GM08714 (cell line): ENCODE measurements around the gene MALRD1.

ENCODE experiments used
- H3K4me3 ChIP-seq: fragments of 200-500 bp; sonication (Bioruptor generic); 2 replicates; pipeline ENCODE4 v1.5.1; 2014; ENCODE audit warnings: mild to moderate bottlenecking, low read length, inconsistent platforms
- ZNF274 ChIP-seq: IDR thresholded peaks from 2 replicates; pipeline ENCODE4 v1.6.1; 2012; ENCODE audit warnings: mild to moderate bottlenecking, low read depth, low read length

Gene MALRD1

GRCh38 chr10:19317952-19318351 lies 269.4 kb downstream of the MALRD1 start:
- no peak for TF ChIP-seq ZNF274
- H3K4me3 ChIP-seq, result no peak overlapping the region

GRCh38 chr10:19325581-19325980 lies 277.0 kb downstream of the MALRD1 start:
- H3K4me3 ChIP-seq, result no peak overlapping the region

DNA sequence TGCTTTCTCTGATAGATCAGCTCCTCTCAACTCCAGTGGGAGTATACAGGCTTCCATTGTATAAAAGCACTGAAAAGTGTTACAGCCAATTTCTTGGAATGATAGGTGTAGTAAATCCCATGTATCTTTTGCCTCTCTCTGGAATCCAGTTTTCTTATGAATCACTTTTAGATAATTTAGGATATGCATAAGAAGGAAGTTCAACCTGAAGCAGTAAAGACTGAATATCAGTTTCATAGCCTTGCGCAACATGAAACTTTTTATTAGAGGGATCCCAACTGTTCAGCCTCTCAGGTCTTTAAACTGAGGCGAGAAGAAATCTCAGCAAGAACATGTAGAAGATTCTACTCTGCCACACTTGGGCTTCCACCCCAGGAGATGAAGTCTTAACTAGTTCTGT lies 280.0 kb downstream of the MALRD1 start:
- no peak overlapping the region for H3K4me3 ChIP-seq
- no peak for TF ChIP-seq ZNF274

More at GRCh38 chr10:19325581-19325980, 277.0 kb downstream of the MALRD1 start:
- no peak for TF ChIP-seq ZNF274

- no peak overlapping the region for H3K4me3 ChIP-seq
- TF ChIP-seq ZNF274, result no peak
These were observed 280.9 kb downstream of the MALRD1 start for GRCh38 chr10:19329475-19329874.

- no peak for TF ChIP-seq ZNF274
- no peak overlapping the region for H3K4me3 ChIP-seq
These were observed 283.7 kb downstream of the MALRD1 start for GRCh38 chr10:19332304-19332703.

- no peak for TF ChIP-seq ZNF274
- no peak overlapping the region for H3K4me3 ChIP-seq
These were observed 285.0 kb downstream of the MALRD1 start for GRCh38 chr10:19333631-19334030.

DNA sequence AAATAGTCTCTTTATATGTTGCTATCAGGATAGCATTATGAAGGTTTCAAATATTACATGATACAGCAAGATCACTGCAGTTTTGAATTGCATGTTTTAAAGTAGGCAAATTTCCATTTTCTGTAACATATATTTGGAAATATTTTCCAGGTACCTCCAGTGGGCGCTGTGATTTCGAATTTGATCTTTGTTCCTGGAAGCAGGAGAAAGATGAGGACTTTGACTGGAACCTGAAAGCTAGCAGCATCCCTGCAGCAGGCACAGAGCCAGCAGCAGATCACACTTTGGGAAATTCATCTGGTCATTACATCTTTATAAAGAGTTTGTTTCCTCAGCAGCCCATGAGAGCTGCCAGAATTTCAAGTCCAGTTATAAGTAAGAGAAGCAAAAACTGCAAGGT lies 299.0 kb downstream of the MALRD1 start:
- no peak overlapping the region for H3K4me3 ChIP-seq
- no peak for TF ChIP-seq ZNF274

DNA sequence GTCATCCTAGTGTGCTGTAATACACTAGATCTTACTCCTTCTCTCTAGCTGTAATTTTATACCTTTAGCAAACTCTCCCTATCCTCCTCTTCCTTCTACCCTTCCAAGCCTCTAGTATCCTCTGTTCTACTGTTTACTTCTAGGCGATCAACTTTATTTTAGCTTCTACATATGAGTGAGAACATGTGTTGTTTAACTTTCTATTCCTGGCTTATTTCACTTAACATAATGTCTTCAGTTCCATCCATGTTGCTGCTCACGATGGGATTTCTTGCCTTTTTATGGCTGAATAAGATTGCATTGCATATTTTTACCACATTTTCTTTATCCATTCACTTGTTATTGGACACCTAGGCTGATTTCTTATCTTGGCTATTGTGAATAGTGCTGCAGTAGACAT lies 318.6 kb downstream of the MALRD1 start:
- no peak overlapping the region for H3K4me3 ChIP-seq
- no peak for TF ChIP-seq ZNF274

DNA sequence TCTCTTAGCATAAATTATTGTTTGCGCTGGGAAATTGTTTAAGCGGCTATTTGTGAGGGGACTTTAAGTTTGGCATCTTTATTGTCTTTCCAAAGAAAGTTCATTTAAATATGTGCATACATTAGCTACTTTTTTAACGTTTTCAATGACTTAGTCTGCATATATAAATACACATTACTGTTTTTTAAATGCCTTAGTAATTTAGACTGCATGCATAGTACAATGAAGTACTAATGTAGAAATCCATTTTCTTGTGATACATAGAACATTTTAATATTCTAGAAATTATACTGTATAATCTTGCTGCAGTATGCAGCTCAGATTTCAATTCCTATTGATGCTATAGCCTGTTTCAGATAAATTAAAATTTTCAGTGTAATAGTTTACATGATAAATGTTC lies 325.4 kb downstream of the MALRD1 start:
- no peak for TF ChIP-seq ZNF274
- H3K4me3 ChIP-seq, result no peak overlapping the region

DNA sequence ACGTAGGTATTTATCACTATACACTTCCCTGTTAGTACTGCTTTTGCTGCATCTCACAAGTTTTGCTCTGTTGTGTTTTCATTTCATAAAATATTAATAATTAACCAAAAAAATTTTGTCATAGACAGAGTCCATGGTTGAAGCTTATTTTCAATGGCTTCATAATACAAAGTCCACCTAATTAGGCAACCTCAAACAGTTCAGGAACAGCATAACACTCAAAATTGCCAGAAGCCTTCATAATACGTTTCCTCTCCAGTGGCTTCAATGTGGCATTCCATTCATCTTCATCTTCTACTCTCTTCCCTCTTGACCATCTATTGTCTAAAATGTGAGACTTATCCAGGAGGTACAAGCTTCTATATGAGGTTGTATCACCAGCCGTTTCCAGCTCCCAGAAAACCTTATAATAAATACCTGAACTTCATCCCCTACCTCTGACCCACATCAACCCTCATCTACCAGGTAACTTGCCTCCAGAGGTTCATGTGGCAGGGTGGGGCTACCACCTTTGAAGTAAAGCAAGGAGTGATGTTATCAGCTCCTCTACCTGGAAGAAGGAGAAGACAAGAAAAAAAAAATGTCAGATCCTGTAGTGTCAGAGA lies 337.3 kb downstream of the MALRD1 start:
- no peak overlapping the region for H3K4me3 ChIP-seq
- TF ChIP-seq ZNF274, result no peak

DNA sequence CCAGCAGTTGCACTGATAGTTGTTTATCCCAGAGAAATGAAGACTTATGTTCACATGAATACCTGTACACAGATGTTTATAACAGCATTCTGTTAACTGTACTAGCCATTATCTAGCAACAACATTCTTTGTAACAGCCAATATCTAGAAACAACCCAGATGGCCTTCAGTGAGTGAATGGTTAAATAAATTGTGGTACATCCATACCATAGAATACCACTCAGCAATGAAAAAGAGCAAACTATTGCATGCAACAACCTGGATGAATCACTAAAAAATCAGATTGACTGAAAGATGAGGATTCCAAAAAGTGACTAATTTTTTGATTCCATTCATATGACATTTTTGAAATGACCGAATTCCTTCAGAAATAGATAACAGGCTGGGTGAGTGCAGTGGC lies 360.3 kb downstream of the MALRD1 start:
- TF ChIP-seq ZNF274, result no peak
- no peak overlapping the region for H3K4me3 ChIP-seq

GRCh38 chr10:19411119-19411518 lies 362.5 kb downstream of the MALRD1 start:
- H3K4me3 ChIP-seq, result no peak overlapping the region
- TF ChIP-seq ZNF274, result no peak

GRCh38 chr10:19412531-19412930 lies 363.9 kb downstream of the MALRD1 start:
- TF ChIP-seq ZNF274, result no peak
- H3K4me3 ChIP-seq, result no peak overlapping the region

GRCh38 chr10:19416164-19416563 lies 367.6 kb downstream of the MALRD1 start:
- no peak overlapping the region for H3K4me3 ChIP-seq
- TF ChIP-seq ZNF274, result no peak

DNA sequence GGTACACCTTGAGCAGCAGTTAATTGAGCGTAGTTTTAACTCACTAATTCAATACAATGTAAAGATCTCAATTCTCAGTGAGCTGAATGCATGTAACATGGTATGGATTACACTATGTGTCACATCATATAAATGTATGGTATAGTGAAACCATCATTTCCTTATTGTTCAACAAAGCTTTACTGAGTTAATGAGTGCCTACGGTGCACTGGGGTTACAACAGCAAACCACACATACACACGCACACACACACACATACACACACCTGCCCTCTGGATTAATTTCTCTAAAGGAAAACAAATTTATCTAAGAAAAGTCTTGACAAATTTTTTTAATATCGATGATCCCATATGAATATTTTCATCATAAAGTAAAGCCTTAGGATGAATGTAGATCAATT lies 369.1 kb downstream of the MALRD1 start:
- TF ChIP-seq ZNF274, result no peak
- H3K4me3 ChIP-seq, result no peak overlapping the region

- TF ChIP-seq ZNF274, result no peak
- no peak overlapping the region for H3K4me3 ChIP-seq
These were observed 373.1 kb downstream of the MALRD1 start for GRCh38 chr10:19421674-19422073.
